ENCODE results near the gene PRPF8. TPM values are rescaled to one million over a fixed set of nuclear protein-coding genes. Genes with fewer than 3 reads are reported as not detected.
A peak's percentile ranks its signal among the peaks of the same experiment; 100 is the strongest.

PRPF8 gene
- total and polyA plus RNA-seq, 7 donors = 25.9 to 155 (median 115) TPM

GRCh38 chr17:1730326-1731193 lies 45.9 kb upstream of the PRPF8 start:
- peaks cover 5 to 60% (median 29%) of the 10 kb centered on the region in 4 donors for H3K36me3 ChIP-seq
- peak overlapping the region in 3 of 4 donors; percentile 10 to 13 (median 13) for H3K4me3 ChIP-seq
- no peaks in the 10 kb centered on the region for H3K27me3 ChIP-seq
- DNase-seq = peak; percentile 95
- no peak for TF ChIP-seq EP300 (IDR thresholded peaks at IDR 0.05)
- peak; percentile 46 to 77 (median 66) for TF ChIP-seq POLR2AphosphoS5 (IDR thresholded peaks at IDR 0.05)
- intact Hi-C loops (cut with DNase I) = no loop called here
- peaks cover 0 to 48% (median 26%) of the 10 kb centered on the region in 4 donors for H3K4me1 ChIP-seq
- WGBS, 2 donors = 84 to 86% methylated on average over 40 of the region's 40 CpGs
- no peaks in the 10 kb centered on the region for H3K9me3 ChIP-seq
- peak overlapping the region; percentile 76 to 85 (median 83) for H3K27ac ChIP-seq

GRCh38 chr17:1729966-1730325 lies 45.3 kb upstream of the PRPF8 start:
- DNase-seq = no peak
- 78 to 80% methylated on average over 15 of the region's 15 CpGs for WGBS, 2 donors
- TF ChIP-seq POLR2A (IDR thresholded peaks at IDR 0.05) (no peak), CTCF (IDR thresholded peaks at IDR 0.05) (no peak), EP300 (IDR thresholded peaks at IDR 0.05) (no peak), POLR2AphosphoS5 (IDR thresholded peaks at IDR 0.05) (no peak)
- intact Hi-C loops (cut with DNase I) = no loop called here
- Histone ChIP-seq H3K36me3 (peaks cover 5 to 54% (median 29%) of the 10 kb centered on the region in 4 donors), H3K27me3 (no peaks in the 10 kb centered on the region), H3K9me3 (no peaks in the 10 kb centered on the region), H3K27ac (peak overlapping the region; percentile 76 to 85 (median 83)), H3K4me3 (peak overlapping the region in 3 of 4 donors; percentile 10 to 13 (median 13)), H3K4me1 (peaks cover 0 to 53% (median 32%) of the 10 kb centered on the region in 4 donors)

- H3K4me3 ChIP-seq = no peak overlapping the region
- peaks cover 0 to 36% (median 18%) of the 10 kb centered on the region in 4 donors for H3K36me3 ChIP-seq
- peaks cover 0 to 68% (median 45%) of the 10 kb centered on the region in 4 donors for H3K4me1 ChIP-seq
- H3K9me3 ChIP-seq = no peaks in the 10 kb centered on the region
- H3K27me3 ChIP-seq = no peaks in the 10 kb centered on the region
- intact Hi-C loops (cut with DNase I) = no loop called here
- no peak overlapping the region for H3K27ac ChIP-seq
- 93 to 94% methylated on average over 28 of the region's 28 CpGs for WGBS, 2 donors
- TF ChIP-seq POLR2A (IDR thresholded peaks at IDR 0.05) (no peak), EP300 (IDR thresholded peaks at IDR 0.05) (no peak), CTCF (IDR thresholded peaks at IDR 0.05) (no peak), POLR2AphosphoS5 (IDR thresholded peaks at IDR 0.05) (no peak)
- DNase-seq = no peak
These were observed 43.4 kb upstream of the PRPF8 start for GRCh38 chr17:1727876-1728630.

- TF ChIP-seq POLR2AphosphoS5 (IDR thresholded peaks at IDR 0.05) (no peak), POLR2A (IDR thresholded peaks at IDR 0.05) (no peak), CTCF (IDR thresholded peaks at IDR 0.05) (no peak), EP300 (IDR thresholded peaks at IDR 0.05) (no peak)
- H3K36me3 ChIP-seq = peaks cover 0 to 29% (median 12%) of the 10 kb centered on the region in 4 donors
- peaks cover 0 to 71% (median 45%) of the 10 kb centered on the region in 4 donors for H3K4me1 ChIP-seq
- H3K27me3 ChIP-seq = no peaks in the 10 kb centered on the region
- peak; percentile 64 for DNase-seq
- intact Hi-C loops (cut with DNase I) = no loop called here
- H3K27ac ChIP-seq = no peak overlapping the region
- 88 to 93% methylated on average over 21 of the region's 21 CpGs for WGBS, 2 donors
- no peaks in the 10 kb centered on the region for H3K9me3 ChIP-seq
- H3K4me3 ChIP-seq = no peak overlapping the region
These were observed 42.7 kb upstream of the PRPF8 start for GRCh38 chr17:1727258-1727789.
